ENCODE data around the gene CNN2. TPM values are rescaled to one million over a fixed set of nuclear protein-coding genes. Genes with fewer than 3 reads are reported as not detected.

CNN2 gene
- total and polyA plus RNA-seq, 2 of the 13 experiments (the other 11 are each of a cell fraction or from before 2014, with no cell fraction given): 63.6 to 70.0 TPM

- TF ChIP-seq DNMT1 (CRISPR knock-in tag; IDR thresholded peaks at IDR 0.05) (peak; percentile 62; the same call in 1 of the 2 replicates), IRX3 (CRISPR knock-in tag; IDR thresholded peaks at IDR 0.05; ENCODE audit: borderline replicate concordance, low read depth) (peak; percentile 48; the same call in 1 of the 2 replicates), ATF4 (CRISPR knock-in tag; IDR thresholded peaks at IDR 0.05) (peak in 1 of 2 experiments; percentile 84; a peak in 2 of 4 replicates), ZNF343 (CRISPR knock-in tag; IDR thresholded peaks at IDR 0.05) (no peak), ISX (CRISPR knock-in tag; conservative IDR thresholded peaks at IDR 0.05) (no peak), KLF11 (CRISPR knock-in tag; IDR thresholded peaks at IDR 0.05) (0 out of 2 replicates have a peak, but pooled peaks have one; percentile 31), MXD4 (CRISPR knock-in tag; IDR thresholded peaks at IDR 0.05) (peak; percentile 76; the same call in 1 of the 2 replicates), ATF2 (CRISPR knock-in tag; IDR thresholded peaks at IDR 0.05) (0 out of 2 replicates have a peak, but pooled peaks have one; percentile 57), BCLAF1 (IDR thresholded peaks at IDR 0.05) (no peak), ZNF232 (CRISPR knock-in tag; IDR thresholded peaks at IDR 0.05; ENCODE audit: borderline replicate concordance) (peak; percentile 49; the same call in 1 of the 2 replicates), ZNF33A (CRISPR knock-in tag; IDR thresholded peaks at IDR 0.05; ENCODE audit: borderline replicate concordance) (no peak), ZNF205 (CRISPR knock-in tag; IDR thresholded peaks at IDR 0.05) (peak; percentile 20; the same call in 1 of the 2 replicates), GTF3A (CRISPR knock-in tag; conservative IDR thresholded peaks at IDR 0.05) (no peak), ZNF20 (CRISPR knock-in tag; IDR thresholded peaks at IDR 0.05) (no peak), ZNF142 (CRISPR knock-in tag; IDR thresholded peaks at IDR 0.05) (peak; percentile 61; the same call in 1 of the 2 replicates), POLR2A (IDR thresholded peaks at IDR 0.05; ENCODE audit: insufficient read depth in 1 of 2, low read depth in 2 of 2, low read length in 2 of 2) (peak; percentile 69 to 77; a peak in 3 of 4 replicates), CHD4 (IDR thresholded peaks at IDR 0.05; ENCODE audit: borderline replicate concordance, low read length) (no peak)
Observed at GRCh38 chr19:984165-984967, 42.0 kb upstream of the CNN2 start, which contains the start of gene WDR18 (continued).

All from HepG2 (cell line).